ES-I3 (cell line): ENCODE results near the gene KIAA0825.

ENCODE experiments used
- H3K36me3 ChIP-seq: 2 replicates; pipeline ENCODE4 v1.6.1; 2013; ENCODE audit warnings: mild to moderate bottlenecking, low read length, control low read depth, moderate library complexity; ENCODE audit not compliant: insufficient read depth
- H3K4me1 ChIP-seq: 2 replicates; pipeline ENCODE4 v1.6.1; 2013; ENCODE audit warnings: mild to moderate bottlenecking, control low read depth, low read length; ENCODE audit not compliant: insufficient read depth
- H3K9ac ChIP-seq: 2 replicates; pipeline ENCODE4 v1.6.1; 2013; ENCODE audit warnings: low read depth, mild to moderate bottlenecking, low read length, moderate library complexity
- H3K9me3 ChIP-seq: 2 replicates; pipeline ENCODE4 v1.6.1; 2013; ENCODE audit warnings: mild to moderate bottlenecking, low read length, moderate library complexity; ENCODE audit not compliant: control insufficient read depth, insufficient read depth

KIAA0825 gene

GRCh38 chr5:94217216-94217615, 401.2 kb downstream of the KIAA0825 start:
- Histone ChIP-seq H3K4me1 (no peaks in the 10 kb centered on the region), H3K9ac (no peak overlapping the region), H3K9me3 (no peaks in the 10 kb centered on the region), H3K36me3 (no peaks in the 10 kb centered on the region)

- no peak overlapping the region for H3K9ac ChIP-seq
- no peaks in the 10 kb centered on the region for H3K4me1 ChIP-seq
- H3K9me3 ChIP-seq = no peaks in the 10 kb centered on the region
- no peaks in the 10 kb centered on the region for H3K36me3 ChIP-seq
These were observed 405.9 kb downstream of the KIAA0825 start for GRCh38 chr5:94212476-94212875.

- Histone ChIP-seq H3K9ac (no peak overlapping the region), H3K36me3 (no peaks in the 10 kb centered on the region), H3K4me1 (no peaks in the 10 kb centered on the region), H3K9me3 (no peaks in the 10 kb centered on the region)
These were observed 408.5 kb downstream of the KIAA0825 start for GRCh38 chr5:94209774-94210355.

- H3K9me3 ChIP-seq = no peaks in the 10 kb centered on the region
- no peaks in the 10 kb centered on the region for H3K4me1 ChIP-seq
- H3K36me3 ChIP-seq = no peaks in the 10 kb centered on the region
- no peak overlapping the region for H3K9ac ChIP-seq
These were observed 409.1 kb downstream of the KIAA0825 start for GRCh38 chr5:94209272-94209671.

DNA sequence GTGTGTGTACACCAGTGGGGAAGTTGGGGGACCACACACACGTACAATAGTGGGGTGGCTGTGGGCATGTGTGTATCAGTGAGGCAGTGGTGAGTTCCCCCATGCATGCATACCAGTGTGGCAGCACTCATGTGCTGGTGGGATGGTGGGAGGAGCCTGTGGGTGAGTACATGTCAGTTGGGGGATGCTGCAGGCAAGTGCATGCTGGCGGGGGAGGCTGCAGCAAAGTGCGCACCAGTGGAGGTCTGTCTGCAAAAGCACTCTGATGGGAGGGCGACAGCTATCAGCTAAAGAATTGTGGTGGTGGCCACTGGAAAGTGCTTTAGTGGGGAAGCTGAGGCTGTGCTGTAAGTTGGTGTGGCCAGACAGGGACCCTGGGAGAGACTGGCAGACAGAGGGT, 418.8 kb downstream of the KIAA0825 start:
- H3K9me3 ChIP-seq = no peaks in the 10 kb centered on the region
- H3K36me3 ChIP-seq = 0 out of 2 replicates have a peak, but pooled peaks cover 4% of the 10 kb centered on the region
- peaks cover 9% of the 10 kb centered on the region; the same call in 1 of the 2 replicates for H3K4me1 ChIP-seq
- H3K9ac ChIP-seq = no peak overlapping the region

- Histone ChIP-seq H3K4me1 (peaks cover 9% of the 10 kb centered on the region; the same call in 1 of the 2 replicates), H3K9ac (no peak overlapping the region), H3K36me3 (0 out of 2 replicates have a peak, but pooled peaks cover 4% of the 10 kb centered on the region), H3K9me3 (no peaks in the 10 kb centered on the region)
These were observed 420.4 kb downstream of the KIAA0825 start for GRCh38 chr5:94197970-94198369.

- Histone ChIP-seq H3K4me1 (peaks cover 9% of the 10 kb centered on the region; the same call in 1 of the 2 replicates), H3K36me3 (0 out of 2 replicates have a peak, but pooled peaks cover 4% of the 10 kb centered on the region), H3K9ac (no peak overlapping the region), H3K9me3 (no peaks in the 10 kb centered on the region)
These were observed 421.5 kb downstream of the KIAA0825 start for GRCh38 chr5:94196953-94197352.

DNA sequence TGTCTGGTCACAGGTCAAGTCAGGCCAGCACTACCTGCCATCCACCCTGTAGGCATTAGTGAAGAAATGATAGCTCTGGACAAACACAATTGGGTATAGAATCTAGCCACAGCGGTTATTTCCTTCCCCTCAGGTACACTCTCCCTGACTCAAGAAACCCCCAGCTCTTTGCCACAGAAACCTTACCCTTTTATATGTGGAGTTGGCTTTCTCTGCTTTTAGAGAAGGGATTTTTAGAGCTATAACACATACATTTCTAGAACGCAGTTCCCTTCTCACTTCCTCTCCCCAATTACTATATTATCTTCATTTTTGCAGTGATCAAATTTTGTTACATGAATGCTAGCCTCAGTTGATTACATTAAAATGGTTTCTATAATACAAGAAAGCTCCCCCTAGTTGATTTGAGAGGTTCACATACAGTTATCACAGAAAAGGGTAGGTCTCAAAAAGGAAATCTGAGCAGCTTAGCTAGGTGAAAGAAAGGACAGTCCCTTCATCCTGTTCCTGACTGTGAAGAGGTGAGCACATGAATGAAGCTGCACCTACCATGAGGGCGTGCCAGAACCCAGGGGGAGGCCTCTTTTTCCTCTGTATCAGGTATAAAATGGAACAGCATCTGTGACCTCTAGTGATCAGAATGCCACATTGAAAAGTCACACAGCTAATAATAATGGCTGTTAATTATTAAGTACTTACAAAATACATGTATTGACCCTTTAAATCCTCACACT, 425.6 kb downstream of the KIAA0825 start:
- no peak overlapping the region for H3K9ac ChIP-seq
- no peaks in the 10 kb centered on the region for H3K9me3 ChIP-seq

GRCh38 chr5:94191604-94192003, 426.8 kb downstream of the KIAA0825 start:
- Histone ChIP-seq H3K36me3 (no peaks in the 10 kb centered on the region; the same call in 1 of the 2 replicates), H3K9me3 (no peaks in the 10 kb centered on the region), H3K9ac (no peak overlapping the region), H3K4me1 (peaks cover 8% of the 10 kb centered on the region; the same call in 1 of the 2 replicates)

More for the DNA sequence above, 425.6 kb downstream of the KIAA0825 start:
- Histone ChIP-seq H3K36me3 (no peaks in the 10 kb centered on the region), H3K4me1 (peaks cover 8% of the 10 kb centered on the region; the same call in 1 of the 2 replicates)

DNA sequence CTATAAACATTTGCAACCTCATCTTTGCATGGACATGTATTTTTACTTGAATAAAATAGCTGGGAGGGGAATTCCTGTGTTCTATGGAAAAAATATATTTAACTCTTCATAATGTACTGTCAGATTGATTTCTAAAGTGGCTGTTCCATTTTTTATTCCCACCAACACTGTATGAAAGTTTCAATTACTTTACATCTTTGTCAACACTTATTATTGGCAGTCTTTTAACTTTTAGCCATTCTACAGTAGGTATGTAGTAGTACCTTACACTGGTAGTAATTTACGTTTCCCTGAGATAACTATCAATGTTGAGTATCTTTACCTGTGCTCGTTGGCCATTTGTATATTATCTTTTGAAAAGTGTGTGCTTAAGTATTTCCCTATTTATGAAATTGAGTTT, 429.7 kb downstream of the KIAA0825 start:
- Histone ChIP-seq H3K36me3 (no peaks in the 10 kb centered on the region; the same call in 1 of the 2 replicates), H3K9me3 (no peaks in the 10 kb centered on the region), H3K4me1 (peaks cover 9% of the 10 kb centered on the region; the same call in 1 of the 2 replicates), H3K9ac (no peak overlapping the region)

DNA sequence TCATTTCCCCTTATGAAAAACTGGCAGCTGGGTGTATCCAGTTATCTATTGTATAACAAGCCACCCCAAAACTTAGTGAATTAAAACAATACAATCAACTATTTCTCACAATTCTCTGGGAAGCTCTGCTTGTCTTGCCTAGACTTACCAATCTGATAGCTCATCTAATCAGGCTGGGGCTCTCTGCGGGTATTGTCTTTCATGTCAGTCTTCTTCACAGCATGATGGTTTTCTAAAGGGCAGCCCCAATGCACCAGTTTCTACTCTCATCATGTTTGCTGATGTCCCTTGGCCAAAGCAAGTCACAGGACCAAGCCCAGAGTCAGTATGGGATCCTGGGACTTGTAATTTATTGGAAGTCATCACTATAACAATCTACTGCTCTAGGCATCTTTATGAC, 433.5 kb downstream of the KIAA0825 start:
- no peaks in the 10 kb centered on the region for H3K9me3 ChIP-seq
- peaks cover 7% of the 10 kb centered on the region; the same call in 1 of the 2 replicates for H3K4me1 ChIP-seq
- H3K9ac ChIP-seq = no peak overlapping the region
- H3K36me3 ChIP-seq = no peaks in the 10 kb centered on the region; the same call in 1 of the 2 replicates

GRCh38 chr5:94181895-94182294, 436.5 kb downstream of the KIAA0825 start:
- H3K9me3 ChIP-seq = no peaks in the 10 kb centered on the region
- peaks cover 7% of the 10 kb centered on the region; the same call in 1 of the 2 replicates for H3K4me1 ChIP-seq
- H3K36me3 ChIP-seq = no peaks in the 10 kb centered on the region; the same call in 1 of the 2 replicates
- no peak overlapping the region for H3K9ac ChIP-seq

- H3K36me3 ChIP-seq = no peaks in the 10 kb centered on the region
- no peak overlapping the region for H3K9ac ChIP-seq
- H3K4me1 ChIP-seq = peaks cover 7% of the 10 kb centered on the region; the same call in 1 of the 2 replicates
- no peaks in the 10 kb centered on the region for H3K9me3 ChIP-seq
These were observed 437.6 kb downstream of the KIAA0825 start for GRCh38 chr5:94180761-94181160.

GRCh38 chr5:94175912-94176311, 442.5 kb downstream of the KIAA0825 start:
- no peaks in the 10 kb centered on the region; the same call in 1 of the 2 replicates for H3K36me3 ChIP-seq
- H3K4me1 ChIP-seq = no peaks in the 10 kb centered on the region

More at GRCh38 chr5:94175912-94176311, 442.5 kb downstream of the KIAA0825 start:
- no peaks in the 10 kb centered on the region for H3K9me3 ChIP-seq
- H3K9ac ChIP-seq = no peak overlapping the region
